ENCODE results near the gene SV2B. TPM values are rescaled to one million over a fixed set of nuclear protein-coding genes. Genes with fewer than 3 reads are reported as not detected.

SV2B gene
- total and polyA plus RNA-seq, 2 donors (not counting 1 experiment from before 2014, with no cell fraction given), result under 0.01 TPM; not detected in 1

DNA sequence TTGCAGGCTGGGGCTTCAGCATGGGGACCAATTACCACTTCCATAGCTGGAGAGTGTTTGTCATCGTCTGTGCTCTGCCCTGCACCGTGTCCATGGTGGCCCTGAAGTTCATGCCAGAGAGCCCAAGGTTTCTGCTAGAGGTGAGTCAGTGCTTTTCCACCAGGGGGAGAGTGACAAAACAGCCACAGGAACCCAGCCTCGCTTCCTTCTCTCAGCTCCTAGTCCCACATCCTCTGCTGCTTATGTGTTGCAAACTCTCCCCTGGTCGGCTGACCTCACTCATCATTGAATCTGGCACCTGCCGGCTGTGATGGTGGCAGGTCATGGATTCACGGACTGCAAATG, 158.3 kb downstream of the SV2B start:
- Histone ChIP-seq H3K9ac (ENCODE audit: insufficient read depth, low read length) (no peak overlapping the region), H3K27ac (ENCODE audit: insufficient read depth, low read length) (no peak overlapping the region), H3K36me3 (ENCODE audit: control insufficient read depth, insufficient read depth, low read length) (no peaks in the 10 kb centered on the region), H3K9me3 (ENCODE audit: control insufficient read depth, insufficient read depth, low read depth, low read length) (no peaks in the 10 kb centered on the region), H2AFZ (ENCODE audit: low read length) (no peak overlapping the region), H3K27me3 (ENCODE audit: control insufficient read depth, insufficient read depth, low read length) (no peaks in the 10 kb centered on the region), H4K20me1 (ENCODE audit: control insufficient read depth, extremely low read depth, insufficient read depth, low read length) (no peaks in the 10 kb centered on the region), H3K4me2 (ENCODE audit: extremely low read depth, insufficient read depth, low read length) (no peak overlapping the region), H3K79me2 (ENCODE audit: control insufficient read depth, insufficient read depth, low read length) (no peaks in the 10 kb centered on the region), H3K4me1 (ENCODE audit: control insufficient read depth, extremely low read depth, insufficient read depth, low read length) (no peaks in the 10 kb centered on the region), H3K4me3 (replicated peaks in 1 of 4; ENCODE audit: control extremely low read depth in 1 of 4, insufficient read depth in 1 of 4, low read depth in 3 of 4, low read length in 4 of 4) (no peak overlapping the region)
- DNase-seq (ENCODE audit: low read depth in 2 of 2), result no peak
- TF ChIP-seq, protein P1, sequence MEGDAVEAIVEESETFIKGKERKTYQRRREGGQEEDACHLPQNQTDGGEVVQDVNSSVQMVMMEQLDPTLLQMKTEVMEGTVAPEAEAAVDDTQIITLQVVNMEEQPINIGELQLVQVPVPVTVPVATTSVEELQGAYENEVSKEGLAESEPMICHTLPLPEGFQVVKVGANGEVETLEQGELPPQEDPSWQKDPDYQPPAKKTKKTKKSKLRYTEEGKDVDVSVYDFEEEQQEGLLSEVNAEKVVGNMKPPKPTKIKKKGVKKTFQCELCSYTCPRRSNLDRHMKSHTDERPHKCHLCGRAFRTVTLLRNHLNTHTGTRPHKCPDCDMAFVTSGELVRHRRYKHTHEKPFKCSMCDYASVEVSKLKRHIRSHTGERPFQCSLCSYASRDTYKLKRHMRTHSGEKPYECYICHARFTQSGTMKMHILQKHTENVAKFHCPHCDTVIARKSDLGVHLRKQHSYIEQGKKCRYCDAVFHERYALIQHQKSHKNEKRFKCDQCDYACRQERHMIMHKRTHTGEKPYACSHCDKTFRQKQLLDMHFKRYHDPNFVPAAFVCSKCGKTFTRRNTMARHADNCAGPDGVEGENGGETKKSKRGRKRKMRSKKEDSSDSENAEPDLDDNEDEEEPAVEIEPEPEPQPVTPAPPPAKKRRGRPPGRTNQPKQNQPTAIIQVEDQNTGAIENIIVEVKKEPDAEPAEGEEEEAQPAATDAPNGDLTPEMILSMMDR (conservative IDR thresholded peaks at IDR 0.05 in 1 of 2, IDR thresholded peaks at IDR 0.05 in 1 of 2; ENCODE audit: low read depth in 1 of 2, low read length in 2 of 2), result no peak
- no peak for TF ChIP-seq EZH2 (IDR thresholded peaks at IDR 0.05; ENCODE audit: low read length, missing control alignments)

DNA sequence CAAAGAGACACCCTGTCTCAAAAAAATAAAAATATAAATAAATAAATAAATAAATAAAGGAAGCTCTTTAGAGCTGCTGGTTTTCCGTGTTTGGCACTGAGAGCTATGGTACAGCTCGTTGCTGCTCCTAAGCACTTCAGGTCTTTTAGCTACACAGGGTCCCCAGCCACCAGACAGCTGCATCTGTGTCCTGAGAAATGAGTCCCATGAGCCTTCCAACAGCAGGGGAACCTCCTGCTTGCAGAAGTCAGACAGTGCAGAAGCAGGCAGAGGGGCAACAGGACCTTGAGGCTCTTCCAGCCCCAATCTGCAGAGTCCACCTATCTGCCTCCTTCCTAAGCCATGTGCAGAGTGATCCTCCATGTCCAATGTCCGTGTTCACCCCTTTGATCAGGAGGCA, 159.0 kb downstream of the SV2B start:
- TF ChIP-seq, protein P1 (conservative IDR thresholded peaks at IDR 0.05 in 1 of 2, IDR thresholded peaks at IDR 0.05 in 1 of 2; ENCODE audit: low read depth in 1 of 2, low read length in 2 of 2), result no peak
- TF ChIP-seq EZH2 (IDR thresholded peaks at IDR 0.05; ENCODE audit: low read length, missing control alignments), result no peak
- Histone ChIP-seq H3K9me3 (ENCODE audit: control insufficient read depth, insufficient read depth, low read depth, low read length) (no peaks in the 10 kb centered on the region), H3K4me1 (ENCODE audit: control insufficient read depth, extremely low read depth, insufficient read depth, low read length) (no peaks in the 10 kb centered on the region), H3K79me2 (ENCODE audit: control insufficient read depth, insufficient read depth, low read length) (no peaks in the 10 kb centered on the region), H3K27ac (ENCODE audit: insufficient read depth, low read length) (no peak overlapping the region), H3K27me3 (ENCODE audit: control insufficient read depth, insufficient read depth, low read length) (no peaks in the 10 kb centered on the region), H3K9ac (ENCODE audit: insufficient read depth, low read length) (no peak overlapping the region), H3K4me2 (ENCODE audit: extremely low read depth, insufficient read depth, low read length) (no peak overlapping the region), H2AFZ (ENCODE audit: low read length) (no peak overlapping the region), H4K20me1 (ENCODE audit: control insufficient read depth, extremely low read depth, insufficient read depth, low read length) (no peaks in the 10 kb centered on the region), H3K4me3 (replicated peaks in 1 of 4; ENCODE audit: control extremely low read depth in 1 of 4, insufficient read depth in 1 of 4, low read depth in 3 of 4, low read length in 4 of 4) (no peak overlapping the region), H3K36me3 (ENCODE audit: control insufficient read depth, insufficient read depth, low read length) (no peaks in the 10 kb centered on the region)
- DNase-seq (ENCODE audit: low read depth in 2 of 2), result no peak

DNA sequence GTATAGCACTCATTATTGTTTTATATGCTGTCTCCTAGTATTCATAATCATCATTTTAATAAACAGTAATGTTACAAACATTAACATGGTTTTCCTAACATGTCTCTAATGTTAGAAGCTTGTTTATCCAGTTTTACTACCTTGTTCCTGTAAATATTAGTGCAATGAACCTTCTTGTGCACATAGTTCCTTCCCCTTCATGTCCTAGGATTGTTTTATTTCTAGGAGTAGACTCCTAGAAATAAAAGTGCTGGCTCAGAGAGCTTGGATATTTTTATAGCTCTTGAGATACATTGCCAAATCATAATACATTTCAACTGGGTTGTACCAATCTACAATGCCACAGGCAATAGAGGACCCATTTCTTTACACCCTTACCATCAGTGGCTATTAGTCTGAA, 161.3 kb downstream of the SV2B start:
- no peak for TF ChIP-seq EZH2 (IDR thresholded peaks at IDR 0.05; ENCODE audit: low read length, missing control alignments)
- TF ChIP-seq, protein P1 (conservative IDR thresholded peaks at IDR 0.05 in 1 of 2, IDR thresholded peaks at IDR 0.05 in 1 of 2; ENCODE audit: low read depth in 1 of 2, low read length in 2 of 2), result no peak
- Histone ChIP-seq H3K9ac (ENCODE audit: insufficient read depth, low read length) (no peak overlapping the region), H3K4me1 (ENCODE audit: control insufficient read depth, extremely low read depth, insufficient read depth, low read length) (no peaks in the 10 kb centered on the region), H3K36me3 (ENCODE audit: control insufficient read depth, insufficient read depth, low read length) (no peaks in the 10 kb centered on the region), H3K27ac (ENCODE audit: insufficient read depth, low read length) (no peak overlapping the region), H3K79me2 (ENCODE audit: control insufficient read depth, insufficient read depth, low read length) (no peaks in the 10 kb centered on the region), H3K4me3 (replicated peaks in 1 of 4; ENCODE audit: control extremely low read depth in 1 of 4, insufficient read depth in 1 of 4, low read depth in 3 of 4, low read length in 4 of 4) (no peak overlapping the region), H2AFZ (ENCODE audit: low read length) (no peak overlapping the region), H4K20me1 (ENCODE audit: control insufficient read depth, extremely low read depth, insufficient read depth, low read length) (no peaks in the 10 kb centered on the region), H3K9me3 (ENCODE audit: control insufficient read depth, insufficient read depth, low read depth, low read length) (no peaks in the 10 kb centered on the region), H3K27me3 (ENCODE audit: control insufficient read depth, insufficient read depth, low read length) (no peaks in the 10 kb centered on the region), H3K4me2 (ENCODE audit: extremely low read depth, insufficient read depth, low read length) (no peak overlapping the region)
- no peak for DNase-seq (ENCODE audit: low read depth in 2 of 2)
